HCT116 (cell line): Measurements from ENCODE around the gene ALDH1L2. TPM values are rescaled to one million over a fixed set of nuclear protein-coding genes. Genes with fewer than 3 reads are reported as not detected.

Experiments
- ATAC-seq: fragments of 200-7000 bp; cut with Tn5 transposase; 2 replicates; pipeline ENCODE4 v1.9.1; 2020; ENCODE audit warnings: mild to moderate bottlenecking, moderate library complexity
- Bru-seq: library from RNA; stranded (reverse); fragments of 400-500 nt; gene quantifications from one replicate; lab custom pipeline; 2021; lab: Mats Ljungman, UMichigan
- BruChase-seq, 2 experiments: library from RNA; stranded (reverse); fragments of 400-500 nt; gene quantifications; one replicate each; lab custom pipeline; 2021; lab: Mats Ljungman, UMichigan
- BruUV-seq: library from RNA; stranded (reverse); fragments of 400-500 nt; replicated peaks from 2 replicates; lab custom pipeline; 2021; lab: Mats Ljungman, UMichigan
- CTCF ChIA-PET: fragments of 300-600 bp; sonication (Branson Sonifier 250); formaldehyde crosslinking; loops from one replicate; lab custom pipeline; 2021; ENCODE audit warnings: antibody characterized with exemption; lab: Charles Lee
- POLR2A ChIA-PET: fragments of 300-600, 350-600 bp; sonication (Branson Sonifier 250); formaldehyde crosslinking; loops from one replicate; lab custom pipeline; 2021; ENCODE audit warnings: antibody characterized with exemption; lab: Charles Lee
- RAD21 ChIA-PET, 2 experiments: fragments of 300-600 bp; sonication (Branson Sonifier 250); formaldehyde crosslinking; loops; one replicate each; lab custom pipeline; 2023; ENCODE audit warnings: low total read pairs in 2 of 2; ENCODE audit not compliant: uncharacterized antibody in 2 of 2, unreplicated experiment in 2 of 2, low non-redundant PET in 1 of 2; lab: Charles Lee
- DNase-seq: peaks from one replicate; pipeline ENCODE4 v3.0.0-alpha.2; 2010; ENCODE audit warnings: low read depth, low spot score
- H2AFZ ChIP-seq: fragments of 200-600 bp; shearing (Covaris generic), sonication (generic); 2 replicates; pipeline ENCODE4 v1.6.1; 2017; ENCODE audit warnings: low read depth, mixed run types, mixed read lengths, antibody characterized with exemption, low read length; ENCODE audit not compliant: poor library complexity, severe bottlenecking
- H3K27ac ChIP-seq: 2 replicates; pipeline ENCODE4 v1.5.1; 2012; ENCODE audit warnings: low read depth, low read length
- H3K27me3 ChIP-seq: fragments of 200-600 bp; sonication (generic); 2 replicates; pipeline ENCODE4 v1.6.1; 2016; ENCODE audit warnings: mixed run types, low read length, mixed read lengths; ENCODE audit not compliant: insufficient read depth
- H3K36me3 ChIP-seq, 2 experiments: fragments of 200-500 bp in 1 of 2; fragments of 200-600 bp in 1 of 2; sonication (Bioruptor generic) in 1 of 2; sonication (generic) in 1 of 2; 2 replicates each; pipeline versions ENCODE4 v1.5.1 to v1.6.1; 2014 to 2016; ENCODE audit warnings: low read length in 2 of 2, inconsistent platforms in 1 of 2, mixed read lengths in 1 of 2, mixed run types in 1 of 2; ENCODE audit not compliant: insufficient read depth in 2 of 2, control insufficient read depth in 1 of 2
- H3K4me1 ChIP-seq, 2 experiments: fragments of 200-600 bp in 1 of 2; sonication (generic) in 1 of 2; 2 replicates each; pipeline versions ENCODE4 v1.5.1 to v1.6.1; 2012 to 2017; ENCODE audit warnings: low read length in 2 of 2, inconsistent platforms in 1 of 2, mild to moderate bottlenecking in 1 of 2, mixed read lengths in 1 of 2, mixed run types in 1 of 2, moderate library complexity in 1 of 2; ENCODE audit not compliant: insufficient read depth in 2 of 2, control insufficient read depth in 1 of 2
- H3K4me2 ChIP-seq: fragments of 200-600 bp; sonication (generic); 2 replicates; pipeline ENCODE4 v1.6.1; 2017; ENCODE audit warnings: mixed run types, low read length, mixed read lengths
- H3K4me3 ChIP-seq, 2 experiments: fragments of 200-600 bp in 1 of 2; sonication (generic) in 1 of 2; replicated peaks in 1 of 2; 2 replicates each; pipeline ENCODE4 v1.5.1; 2011 to 2016; ENCODE audit warnings: low read length in 2 of 2, control low read depth in 1 of 2, low read depth in 1 of 2, mild to moderate bottlenecking in 1 of 2, mixed read lengths in 1 of 2, mixed run types in 1 of 2
- H3K79me2 ChIP-seq: fragments of 200-600 bp; sonication (generic); 2 replicates; pipeline ENCODE4 v1.6.1; 2017; ENCODE audit warnings: mild to moderate bottlenecking, mixed run types, low read length, moderate library complexity, mixed read lengths; ENCODE audit not compliant: insufficient read depth
- H3K9ac ChIP-seq: fragments of 200-600 bp; sonication (generic); 2 replicates; pipeline ENCODE4 v1.6.1; 2016; ENCODE audit warnings: low read length, mixed read lengths
- H3K9me2 ChIP-seq: fragments of 200-600 bp; sonication (generic), shearing (Covaris generic); 2 replicates; pipeline ENCODE4 v1.6.1; 2017; ENCODE audit warnings: mixed run types, mild to moderate bottlenecking, moderate library complexity; ENCODE audit not compliant: insufficient read depth
- H3K9me3 ChIP-seq, 2 experiments: fragments of 200-500 bp in 1 of 2; fragments of 200-600 bp in 1 of 2; sonication (Bioruptor generic) in 1 of 2; sonication (generic) in 1 of 2; 2 replicates each; pipeline ENCODE4 v1.6.1; 2014 to 2017; ENCODE audit warnings: low read length in 2 of 2, mixed read lengths in 2 of 2, inconsistent platforms in 1 of 2, low read depth in 1 of 2, mild to moderate bottlenecking in 1 of 2, mixed run types in 1 of 2, moderate library complexity in 1 of 2; ENCODE audit not compliant: control insufficient read depth in 1 of 2, insufficient read depth in 1 of 2
- H4K20me1 ChIP-seq: fragments of 200-600 bp; sonication (generic), shearing (Covaris generic); 2 replicates; pipeline ENCODE4 v1.6.1; 2017; ENCODE audit warnings: mixed run types, mild to moderate bottlenecking, moderate library complexity; ENCODE audit not compliant: insufficient read depth
- CBX3 ChIP-seq: IDR thresholded peaks from 2 replicates; pipeline ENCODE4 v1.6.1; 2012; ENCODE audit warnings: low read depth
- ELF1 ChIP-seq: IDR thresholded peaks from 2 replicates; pipeline ENCODE4 v1.6.1; 2012; ENCODE audit warnings: low read depth, borderline replicate concordance
- EZH2 ChIP-seq: fragments of 200-600 bp; sonication (generic); IDR thresholded peaks from 2 replicates; pipeline ENCODE4 v1.6.1; 2017; ENCODE audit warnings: antibody characterized with exemption, mixed run types
- POLR2AphosphoS5 ChIP-seq: IDR thresholded peaks from 2 replicates; pipeline ENCODE4 v1.6.1; 2011; ENCODE audit warnings: mild to moderate bottlenecking, low read depth, low read length, moderate library complexity
- RAD21 ChIP-seq: IDR thresholded peaks from 2 replicates; pipeline ENCODE4 v1.6.1; 2012; ENCODE audit warnings: low read depth, mild to moderate bottlenecking
- SIN3A ChIP-seq: IDR thresholded peaks from 2 replicates; pipeline ENCODE4 v1.6.1; 2012; ENCODE audit warnings: low read depth
- SP1 ChIP-seq: IDR thresholded peaks from 2 replicates; pipeline ENCODE4 v1.6.1; 2012; ENCODE audit warnings: low read depth
- YY1 ChIP-seq: IDR thresholded peaks from 2 replicates; pipeline ENCODE4 v1.6.1; 2011; ENCODE audit warnings: low read length, low read depth, moderate library complexity, mild to moderate bottlenecking; ENCODE audit not compliant: insufficient replicate concordance; ENCODE audit errors: extremely low read depth
- ZFX ChIP-seq: fragments of 450-650 bp; IDR thresholded peaks from 2 replicates; pipeline ENCODE4 v1.6.1; 2017
- ZNF274 ChIP-seq: fragments of 200-500 bp; sonication (Bioruptor generic); IDR thresholded peaks from 2 replicates; pipeline ENCODE4 v1.6.1; 2014; ENCODE audit warnings: mild to moderate bottlenecking, low read depth, low read length, inconsistent platforms
- intact Hi-C: fragments of 100-400 bp; cut with micrococcal nuclease; formaldehyde crosslinking; loops from 2 replicates; pipeline ENCODE4 v1.10.0; 2022
- long read RNA-seq: library from polyadenylated mRNA; unstranded; transcript quantifications from one replicate; pipeline ENCODE4 v2.0.0, GENCODE V29; 2021; ENCODE audit not compliant: unreplicated experiment
- polyA plus RNA-seq: library from polyadenylated mRNA; unstranded; fragments of >200 nt; gene quantifications from 2 replicates; pipeline ENCODE4 v1.2.1, GENCODE V29; 2012; ENCODE audit warnings: missing spikeins
- total RNA-seq: library from RNA; stranded (reverse); gene quantifications from one replicate; pipeline ENCODE4 v1.2.1, GENCODE V29; 2021; ENCODE audit not compliant: unreplicated experiment
- TF ChIP-seq, protein P1 (sequence below): IDR thresholded peaks from 2 replicates; pipeline ENCODE4 v1.6.1; 2012
- TF ChIP-seq, protein P2 (sequence below), 3 experiments: fragments of 200-600 bp in 1 of 3; sonication (generic) in 1 of 3; IDR thresholded peaks in 2 of 3; conservative IDR thresholded peaks in 1 of 3; 2 replicates each; pipeline ENCODE4 v1.5.1; 2012 to 2017; ENCODE audit warnings: low read depth in 2 of 3, low read length in 2 of 3, antibody characterized with exemption in 1 of 3, borderline replicate concordance in 1 of 3, control low read depth in 1 of 3, mild to moderate bottlenecking in 1 of 3, mixed read lengths in 1 of 3, mixed run types in 1 of 3, moderate library complexity in 1 of 3; ENCODE audit not compliant: insufficient read depth in 1 of 3
- TF ChIP-seq, protein P3 (sequence below): IDR thresholded peaks from 2 replicates; pipeline ENCODE4 v1.6.1; 2011; ENCODE audit warnings: mild to moderate bottlenecking, low read length, moderate library complexity; ENCODE audit not compliant: insufficient replicate concordance; ENCODE audit errors: extremely low read depth
- TF ChIP-seq, protein P4 (sequence below): IDR thresholded peaks from 2 replicates; pipeline ENCODE4 v1.6.1; 2012

The ALDH1L2 gene
- 1.5 TPM for total RNA-seq
- 0.36 and 0.60 TPM in 2 replicates for polyA plus RNA-seq
- Bru-seq, nascent RNA = percentile 37 among the genes with signal in this experiment
- percentile 35 among the genes with signal in this experiment for BruChase-seq, experiment 1, labeled RNA remaining after a 6-hour chase
- percentile 43 among the genes with signal in this experiment for BruChase-seq, experiment 2, labeled RNA remaining after a 2-hour chase
- long read RNA-seq, partial matches to known transcripts = 0 of 1 reads
- long read RNA-seq, other reads (novel, unspliced or antisense) = 1 of 1 reads

DNA sequence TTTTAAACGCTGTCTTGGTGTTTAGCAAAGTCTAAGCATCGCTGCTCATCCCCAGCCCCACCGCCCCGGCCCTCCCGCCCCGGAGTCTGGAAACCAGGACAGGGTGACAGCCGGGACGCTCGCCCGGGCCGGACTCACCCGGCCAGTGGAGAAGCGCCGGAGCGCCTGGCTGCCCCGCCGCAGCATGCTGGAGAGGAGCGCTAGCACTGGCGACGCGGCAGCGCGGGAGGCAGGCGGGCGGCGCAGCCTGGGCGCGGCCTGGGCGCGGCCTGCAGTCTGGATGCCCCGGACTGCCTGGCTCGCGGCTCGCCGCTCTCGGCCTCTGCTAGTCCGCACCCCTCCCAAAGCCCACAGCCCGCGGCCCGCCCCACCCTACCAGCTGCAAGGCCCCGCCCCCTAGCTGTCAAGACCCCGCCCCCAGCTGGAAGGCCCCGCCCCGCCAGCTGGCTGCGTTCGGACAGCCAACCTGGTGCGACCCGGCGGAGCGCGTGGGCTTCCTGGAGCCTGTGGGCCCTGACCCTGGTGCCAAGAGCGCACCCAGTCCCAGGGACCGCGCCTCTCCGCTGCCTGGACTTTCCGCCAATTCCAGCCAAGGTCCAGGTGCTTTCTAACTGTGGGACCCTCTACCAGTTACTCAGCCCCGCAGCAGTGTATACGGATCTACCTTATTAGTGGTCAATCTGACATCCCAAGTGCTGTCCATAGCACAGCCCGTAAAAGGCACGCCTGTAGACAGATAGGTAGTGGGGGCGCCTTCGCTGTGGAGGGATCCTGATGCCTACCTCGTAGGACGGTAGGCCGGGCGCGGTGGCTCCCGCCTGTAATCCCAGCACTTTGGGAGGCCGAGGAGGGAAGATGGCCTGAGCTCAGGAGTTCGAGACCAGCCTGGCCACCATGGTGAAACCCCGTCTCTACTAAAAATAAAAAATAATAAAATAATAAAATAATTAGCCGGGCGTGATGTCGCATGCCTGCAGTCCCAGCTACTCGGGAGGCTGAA is at the start of gene ALDH1L2:
Gene ALDH1L2 (minus strand): TSS at position 208 of the 1,000 bp plus-strand sequence. CDS start 22 bp downstream, at position 186.
- TF ChIP-seq SP1 (no peak), POLR2AphosphoS5 (peak; percentile 39), CBX3 (no peak), EZH2 (no peak), SIN3A (no peak), YY1 (no peak), ELF1 (no peak), ZNF274 (no peak), ZFX (no peak), RAD21 (no peak)
- TF ChIP-seq, protein P1, sequence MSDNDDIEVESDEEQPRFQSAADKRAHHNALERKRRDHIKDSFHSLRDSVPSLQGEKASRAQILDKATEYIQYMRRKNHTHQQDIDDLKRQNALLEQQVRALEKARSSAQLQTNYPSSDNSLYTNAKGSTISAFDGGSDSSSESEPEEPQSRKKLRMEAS = peak; percentile 44
- TF ChIP-seq, protein P2, sequence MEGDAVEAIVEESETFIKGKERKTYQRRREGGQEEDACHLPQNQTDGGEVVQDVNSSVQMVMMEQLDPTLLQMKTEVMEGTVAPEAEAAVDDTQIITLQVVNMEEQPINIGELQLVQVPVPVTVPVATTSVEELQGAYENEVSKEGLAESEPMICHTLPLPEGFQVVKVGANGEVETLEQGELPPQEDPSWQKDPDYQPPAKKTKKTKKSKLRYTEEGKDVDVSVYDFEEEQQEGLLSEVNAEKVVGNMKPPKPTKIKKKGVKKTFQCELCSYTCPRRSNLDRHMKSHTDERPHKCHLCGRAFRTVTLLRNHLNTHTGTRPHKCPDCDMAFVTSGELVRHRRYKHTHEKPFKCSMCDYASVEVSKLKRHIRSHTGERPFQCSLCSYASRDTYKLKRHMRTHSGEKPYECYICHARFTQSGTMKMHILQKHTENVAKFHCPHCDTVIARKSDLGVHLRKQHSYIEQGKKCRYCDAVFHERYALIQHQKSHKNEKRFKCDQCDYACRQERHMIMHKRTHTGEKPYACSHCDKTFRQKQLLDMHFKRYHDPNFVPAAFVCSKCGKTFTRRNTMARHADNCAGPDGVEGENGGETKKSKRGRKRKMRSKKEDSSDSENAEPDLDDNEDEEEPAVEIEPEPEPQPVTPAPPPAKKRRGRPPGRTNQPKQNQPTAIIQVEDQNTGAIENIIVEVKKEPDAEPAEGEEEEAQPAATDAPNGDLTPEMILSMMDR (IDR thresholded peaks at IDR 0.05 in 2 of 3, conservative IDR thresholded peaks at IDR 0.05 in 1 of 3; ENCODE audit: borderline replicate concordance in 1 of 3, insufficient read depth in 1 of 3, low read depth in 2 of 3, low read length in 2 of 3) = no peak
- TF ChIP-seq, protein P3, sequence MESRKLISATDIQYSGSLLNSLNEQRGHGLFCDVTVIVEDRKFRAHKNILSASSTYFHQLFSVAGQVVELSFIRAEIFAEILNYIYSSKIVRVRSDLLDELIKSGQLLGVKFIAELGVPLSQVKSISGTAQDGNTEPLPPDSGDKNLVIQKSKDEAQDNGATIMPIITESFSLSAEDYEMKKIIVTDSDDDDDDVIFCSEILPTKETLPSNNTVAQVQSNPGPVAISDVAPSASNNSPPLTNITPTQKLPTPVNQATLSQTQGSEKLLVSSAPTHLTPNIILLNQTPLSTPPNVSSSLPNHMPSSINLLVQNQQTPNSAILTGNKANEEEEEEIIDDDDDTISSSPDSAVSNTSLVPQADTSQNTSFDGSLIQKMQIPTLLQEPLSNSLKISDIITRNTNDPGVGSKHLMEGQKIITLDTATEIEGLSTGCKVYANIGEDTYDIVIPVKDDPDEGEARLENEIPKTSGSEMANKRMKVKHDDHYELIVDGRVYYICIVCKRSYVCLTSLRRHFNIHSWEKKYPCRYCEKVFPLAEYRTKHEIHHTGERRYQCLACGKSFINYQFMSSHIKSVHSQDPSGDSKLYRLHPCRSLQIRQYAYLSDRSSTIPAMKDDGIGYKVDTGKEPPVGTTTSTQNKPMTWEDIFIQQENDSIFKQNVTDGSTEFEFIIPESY = no peak
- TF ChIP-seq, protein P4, sequence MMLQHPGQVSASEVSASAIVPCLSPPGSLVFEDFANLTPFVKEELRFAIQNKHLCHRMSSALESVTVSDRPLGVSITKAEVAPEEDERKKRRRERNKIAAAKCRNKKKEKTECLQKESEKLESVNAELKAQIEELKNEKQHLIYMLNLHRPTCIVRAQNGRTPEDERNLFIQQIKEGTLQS = no peak
- Histone ChIP-seq H3K4me2 (peak within 1 kb of the TSS; percentile 71), H3K4me3 (peak within 1 kb of the TSS; percentile 34 to 49), H3K79me2 (no peaks in the 10 kb centered on the region), H3K9me3 (no peaks in the 10 kb centered on the region), H3K9ac (peak within 1 kb of the TSS; percentile 25; the same call in 1 of the 2 replicates), H3K4me1 (peaks cover 5 to 13% of the 10 kb centered on the region in 2 experiments; a peak in 2 of 4 replicates), H3K27ac (no peak within 1 kb of the TSS), H2AFZ (peak within 1 kb of the TSS; percentile 74), H3K9me2 (no peaks in the 10 kb centered on the region), H3K27me3 (no peaks in the 10 kb centered on the region), H3K36me3 (no peaks in the 10 kb centered on the region), H4K20me1 (no peaks in the 10 kb centered on the region)
- no TSS peak for BruUV-seq
- intact Hi-C loops = no loop called here
- RAD21 ChIA-PET = no interaction called here
- POLR2A ChIA-PET = interaction anchor here (0.6 kb wide), 1 partner anchor 269 kb away, joined by 3 read pairs; no protein-coding TSS in a partner anchor
- DNase-seq = peak; percentile 35
- CTCF ChIA-PET = no interaction called here
- peak; percentile 98 for ATAC-seq
